ENCODE data around the gene TMEM259. TPM values are rescaled to one million over a fixed set of nuclear protein-coding genes. Genes with fewer than 3 reads are reported as not detected.

The TMEM259 gene
- total RNA-seq, 4 donors from 2014 or later, result 226 to 676 (median 303) TPM

- DNase-seq, result no peak
- 93 to 97% methylated on average over 6 of the region's 6 CpGs for WGBS, 2 donors (ENCODE audit: low coverage in 1 of 2)
- Histone ChIP-seq H3K9me3 (peaks cover 8% of the 10 kb centered on the region in 2 donors), H3K27ac (no peak overlapping the region), H3K27me3 (no peaks in the 10 kb centered on the region), H3K4me3 (no peak overlapping the region), H3K4me1 (no peaks in the 10 kb centered on the region), H3K36me3 (peaks cover 0 to 29% (median 14%) of the 10 kb centered on the region in 4 donors)
- TF ChIP-seq POLR2AphosphoS5 (IDR thresholded peaks at IDR 0.05), result no peak
- no peak for TF ChIP-seq POLR2A (IDR thresholded peaks at IDR 0.05)
- TF ChIP-seq, protein P1, sequence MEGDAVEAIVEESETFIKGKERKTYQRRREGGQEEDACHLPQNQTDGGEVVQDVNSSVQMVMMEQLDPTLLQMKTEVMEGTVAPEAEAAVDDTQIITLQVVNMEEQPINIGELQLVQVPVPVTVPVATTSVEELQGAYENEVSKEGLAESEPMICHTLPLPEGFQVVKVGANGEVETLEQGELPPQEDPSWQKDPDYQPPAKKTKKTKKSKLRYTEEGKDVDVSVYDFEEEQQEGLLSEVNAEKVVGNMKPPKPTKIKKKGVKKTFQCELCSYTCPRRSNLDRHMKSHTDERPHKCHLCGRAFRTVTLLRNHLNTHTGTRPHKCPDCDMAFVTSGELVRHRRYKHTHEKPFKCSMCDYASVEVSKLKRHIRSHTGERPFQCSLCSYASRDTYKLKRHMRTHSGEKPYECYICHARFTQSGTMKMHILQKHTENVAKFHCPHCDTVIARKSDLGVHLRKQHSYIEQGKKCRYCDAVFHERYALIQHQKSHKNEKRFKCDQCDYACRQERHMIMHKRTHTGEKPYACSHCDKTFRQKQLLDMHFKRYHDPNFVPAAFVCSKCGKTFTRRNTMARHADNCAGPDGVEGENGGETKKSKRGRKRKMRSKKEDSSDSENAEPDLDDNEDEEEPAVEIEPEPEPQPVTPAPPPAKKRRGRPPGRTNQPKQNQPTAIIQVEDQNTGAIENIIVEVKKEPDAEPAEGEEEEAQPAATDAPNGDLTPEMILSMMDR (IDR thresholded peaks at IDR 0.05), result no peak
- no peak for TF ChIP-seq EP300 (IDR thresholded peaks at IDR 0.05; ENCODE audit: low read depth)
- in situ Hi-C loops (cut with MboI; ENCODE audit: low pct_ligation_motif_present in 1 of 4, low pct_unique_long_range_greater_than_20kb in 1 of 4, low sequenced_read_pairs in 3 of 4), result no loop called here
- intact Hi-C loops (cut with DNase I; ENCODE audit: low total_unique reads), result loop anchor here (10.0 kb wide), 1 partner anchor 207 kb away; no protein-coding TSS in a partner anchor
These were observed 48.6 kb downstream of the TMEM259 start for GRCh38 chr19:972281-972680.

DNA sequence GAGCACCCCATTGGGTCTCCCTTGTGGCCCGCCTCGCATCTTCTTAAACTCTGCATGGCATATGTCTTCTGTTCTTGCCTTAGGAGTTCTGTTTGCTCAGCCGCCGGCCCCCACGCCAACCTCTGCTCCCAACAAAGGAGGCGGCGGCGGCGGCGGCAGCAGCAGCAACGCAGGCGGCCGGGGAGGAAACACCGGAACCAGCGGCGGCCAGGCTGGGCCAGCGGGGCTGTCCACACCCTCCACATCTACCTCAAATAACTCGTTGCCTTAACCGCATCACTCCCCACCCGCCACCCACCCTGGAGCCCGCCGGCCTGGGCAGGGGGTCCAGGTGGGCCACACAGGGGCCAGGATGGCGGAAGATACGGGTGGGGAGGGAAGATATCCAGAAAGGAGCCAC is 49.1 kb downstream of the TMEM259 start:
- DNase-seq, result no peak
- H3K4me3 ChIP-seq, result no peak overlapping the region
- H3K9me3 ChIP-seq, result peaks cover 8% of the 10 kb centered on the region in 2 donors
- intact Hi-C loops (cut with DNase I; ENCODE audit: low total_unique reads) (loop anchor here (10.0 kb wide), 1 partner anchor 207 kb away; no protein-coding TSS in a partner anchor), in situ Hi-C loops (cut with MboI; ENCODE audit: low pct_ligation_motif_present in 1 of 4, low pct_unique_long_range_greater_than_20kb in 1 of 4, low sequenced_read_pairs in 3 of 4) (no loop called here)
- H3K27ac ChIP-seq, result no peak overlapping the region
- H3K4me1 ChIP-seq, result no peaks in the 10 kb centered on the region
- no peak for TF ChIP-seq POLR2AphosphoS5 (IDR thresholded peaks at IDR 0.05)
- TF ChIP-seq, protein P1 (IDR thresholded peaks at IDR 0.05), result no peak
- no peak for TF ChIP-seq POLR2A (IDR thresholded peaks at IDR 0.05)
- TF ChIP-seq EP300 (IDR thresholded peaks at IDR 0.05; ENCODE audit: low read depth), result no peak
- H3K36me3 ChIP-seq, result peaks cover 0 to 34% (median 17%) of the 10 kb centered on the region in 4 donors
- no peaks in the 10 kb centered on the region for H3K27me3 ChIP-seq
- WGBS, 2 donors (ENCODE audit: low coverage in 1 of 2), result 94 to 100% methylated on average over 2 to 24 of the region's 24 CpGs

- Histone ChIP-seq H3K4me1 (no peaks in the 10 kb centered on the region), H3K4me3 (no peak overlapping the region), H3K36me3 (peaks cover 0 to 40% (median 19%) of the 10 kb centered on the region in 4 donors), H3K27ac (no peak overlapping the region), H3K9me3 (peaks cover 8% of the 10 kb centered on the region in 2 donors), H3K27me3 (no peaks in the 10 kb centered on the region)
- TF ChIP-seq POLR2AphosphoS5 (IDR thresholded peaks at IDR 0.05) (no peak), POLR2A (IDR thresholded peaks at IDR 0.05) (no peak)
- TF ChIP-seq, protein P1 (IDR thresholded peaks at IDR 0.05), result peak; percentile 29 to 45 (median 43)
- in situ Hi-C loops (cut with MboI; ENCODE audit: low pct_ligation_motif_present in 1 of 4, low pct_unique_long_range_greater_than_20kb in 1 of 4, low sequenced_read_pairs in 3 of 4) (no loop called here), intact Hi-C loops (cut with DNase I; ENCODE audit: low total_unique reads) (loop anchor here (10.0 kb wide), 1 partner anchor 206 kb away; no protein-coding TSS in a partner anchor)
- 94% methylated on average over 14 of the region's 14 CpGs; no CpG with 5 or more reads in 1 of the 2 donors for WGBS, 2 donors (ENCODE audit: low coverage in 1 of 2)
- no peak for DNase-seq
These were observed 50.2 kb downstream of the TMEM259 start for GRCh38 chr19:970695-971094.

GRCh38 chr19:966485-967088 is 54.3 kb downstream of the TMEM259 start:
- DNase-seq, result no peak
- 87 to 100% methylated on average over 1 to 17 of the region's 17 CpGs for WGBS, 2 donors (ENCODE audit: low coverage in 1 of 2)
- in situ Hi-C loops (cut with MboI; ENCODE audit: low pct_ligation_motif_present in 1 of 4, low pct_unique_long_range_greater_than_20kb in 1 of 4, low sequenced_read_pairs in 3 of 4), result no loop called here
- peaks cover 0 to 35% (median 18%) of the 10 kb centered on the region in 4 donors for H3K36me3 ChIP-seq
- no peaks in the 10 kb centered on the region for H3K27me3 ChIP-seq
- no peak overlapping the region for H3K4me3 ChIP-seq
- TF ChIP-seq, protein P1 (IDR thresholded peaks at IDR 0.05), result no peak
- TF ChIP-seq EP300 (IDR thresholded peaks at IDR 0.05; ENCODE audit: low read depth), result no peak
- no peak for TF ChIP-seq POLR2AphosphoS5 (IDR thresholded peaks at IDR 0.05)
- TF ChIP-seq POLR2A (IDR thresholded peaks at IDR 0.05), result no peak
- H3K9me3 ChIP-seq, result peaks cover 8% of the 10 kb centered on the region in 2 donors
- H3K4me1 ChIP-seq, result peaks cover 0 to 6% (median 3%) of the 10 kb centered on the region in 4 donors
- H3K27ac ChIP-seq, result no peak overlapping the region
- intact Hi-C loops (cut with DNase I; ENCODE audit: low total_unique reads), result no loop called here
